H7 (cell line): ENCODE measurements around the gene FAM131B. TPM values are rescaled to one million over a fixed set of nuclear protein-coding genes. Genes with fewer than 3 reads are reported as not detected.
A peak's percentile ranks its signal among the peaks of the same experiment; 100 is the strongest.
"Not testable (repeated sequence)": the region's sequence is repeated elsewhere in the genome, so short reads cannot be mapped to it uniquely, and the experiment has no call there.

Experiments
- DNase-seq: peaks from one replicate; pipeline ENCODE4 v3.0.0; 2012
- H3K27me3 ChIP-seq: 2 replicates; pipeline ENCODE4 v1.6.0; 2011; ENCODE audit warnings: mild to moderate bottlenecking, low read length; ENCODE audit not compliant: control insufficient read depth, insufficient read depth
- H3K36me3 ChIP-seq: replicated peaks from 2 replicates; pipeline ENCODE4 v1.5.1; 2011; ENCODE audit warnings: low read length; ENCODE audit not compliant: control insufficient read depth, insufficient read depth
- H3K4me3 ChIP-seq: 2 replicates; pipeline ENCODE4 v1.5.1; 2011; ENCODE audit warnings: low read depth, mild to moderate bottlenecking, control low read depth, low read length, moderate library complexity; ENCODE audit not compliant: insufficient read depth
- total RNA-seq: library from RNA; depleted of rRNA; stranded (reverse); fragments of >200 nt; shearing (Covaris generic); gene quantifications from 2 replicates; pipeline ENCODE4 v1.2.3, GENCODE V29; 2014; rRNA removed

The FAM131B gene
- total RNA-seq: 11.9 and 16.9 TPM in 2 replicates

DNA sequence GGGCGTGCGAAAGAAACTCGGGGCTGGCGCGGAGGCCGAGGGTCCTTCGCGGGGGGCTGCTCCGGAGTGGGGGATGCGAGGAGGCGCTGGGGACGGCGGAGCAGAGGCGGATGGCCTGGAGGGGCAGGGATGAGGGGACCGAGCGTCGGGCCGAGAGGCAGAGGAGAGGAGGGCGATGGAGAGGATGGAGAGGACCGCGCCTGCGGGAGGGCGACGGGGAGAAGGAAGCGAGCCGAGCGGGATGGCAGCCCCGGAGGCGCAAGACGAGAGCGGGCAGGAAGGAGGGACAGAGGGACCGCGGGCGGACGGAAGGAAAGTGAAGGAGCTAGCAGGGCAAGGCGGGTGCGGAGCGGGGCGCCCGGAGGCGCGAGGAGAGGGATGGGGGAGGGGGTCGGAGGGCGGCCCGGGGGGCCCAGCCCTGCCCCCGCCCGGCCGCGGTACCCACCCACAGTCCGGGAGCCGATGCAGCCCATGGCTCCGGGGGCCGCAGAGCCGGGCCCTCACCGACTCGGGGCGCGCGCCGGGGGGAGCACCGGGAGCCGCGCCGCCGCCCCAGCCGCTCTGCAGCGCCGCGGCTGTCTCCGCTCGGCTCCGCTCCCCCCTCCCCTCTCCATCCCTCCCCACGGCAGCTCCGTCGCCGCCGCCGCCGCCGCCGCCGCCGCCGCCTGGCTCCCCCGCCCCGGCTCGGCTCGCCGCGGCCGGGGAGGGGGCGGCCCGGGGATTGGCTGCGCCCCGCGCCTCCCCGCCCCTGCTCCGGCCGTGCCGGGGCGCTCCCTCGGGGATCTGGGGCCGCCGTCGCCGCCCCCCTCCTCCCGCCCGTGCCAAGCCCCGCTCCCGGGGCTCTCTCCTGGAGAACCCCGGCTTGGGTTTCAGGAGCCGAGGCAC is at the start of gene FAM131B:
FAM131B (minus strand) TSS at position 583 of the 885 bp plus-strand sequence; CDS start at position 473, 110 bp downstream.
- peaks cover 18% of the 10 kb centered on the region for H3K27me3 ChIP-seq
- peak; percentile 98 for DNase-seq
- peak within 1 kb of the TSS; percentile 69 for H3K4me3 ChIP-seq
- no peaks in the 10 kb centered on the region; the same call in 1 of the 2 replicates for H3K36me3 ChIP-seq

- no peak overlapping the region for H3K4me3 ChIP-seq
- DNase-seq: no peak
- no peaks in the 10 kb centered on the region for H3K36me3 ChIP-seq
- no peaks in the 10 kb centered on the region for H3K27me3 ChIP-seq
These were observed 49.6 kb upstream of the FAM131B start for GRCh38 chr7:143411976-143412708.

- H3K27me3 ChIP-seq: no peaks in the 10 kb centered on the region
- peaks cover 1% of the 10 kb centered on the region for H3K36me3 ChIP-seq
- H3K4me3 ChIP-seq: no peak overlapping the region
- DNase-seq: peak; percentile 65
These were observed 48.0 kb upstream of the FAM131B start for GRCh38 chr7:143410521-143411004.

GRCh38 chr7:143408686-143409561 is 46.4 kb upstream of the FAM131B start, which contains the start of gene EPHA1:
TSS of gene EPHA1 (minus strand) at chr7:143408856. CDS start at chr7:143408805, 51 bp downstream.
- no peaks in the 10 kb centered on the region for H3K27me3 ChIP-seq
- DNase-seq: peak; percentile 98
- peaks cover 7% of the 10 kb centered on the region for H3K36me3 ChIP-seq
- peak within 1 kb of the TSS; percentile 82 for H3K4me3 ChIP-seq

DNA sequence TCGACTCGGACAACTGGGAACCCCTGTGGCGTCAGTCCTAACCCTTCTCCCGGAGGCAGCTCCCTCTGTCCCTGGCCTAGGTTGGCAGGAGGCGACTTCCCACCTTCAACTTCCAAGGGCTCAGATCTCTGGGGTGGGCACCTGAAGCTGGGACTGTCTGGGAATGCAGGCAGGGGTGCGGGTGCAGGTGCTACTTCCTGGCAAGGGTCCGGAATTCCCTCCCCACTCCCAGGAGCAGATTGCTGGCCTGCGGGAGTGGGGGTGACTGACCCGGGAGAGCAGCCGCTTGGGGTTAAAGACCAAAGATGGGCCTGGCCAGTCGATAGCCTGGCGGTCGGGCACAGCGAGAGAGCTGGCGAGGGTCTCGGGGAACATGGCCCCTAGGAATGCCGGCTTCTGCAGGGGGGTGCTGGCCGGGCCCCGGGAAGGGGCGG is 45.8 kb upstream of the FAM131B start:
- Histone ChIP-seq H3K36me3 (peaks cover 7% of the 10 kb centered on the region), H3K27me3 (no peaks in the 10 kb centered on the region), H3K4me3 (peak overlapping the region; percentile 82)
- no peak for DNase-seq

DNA sequence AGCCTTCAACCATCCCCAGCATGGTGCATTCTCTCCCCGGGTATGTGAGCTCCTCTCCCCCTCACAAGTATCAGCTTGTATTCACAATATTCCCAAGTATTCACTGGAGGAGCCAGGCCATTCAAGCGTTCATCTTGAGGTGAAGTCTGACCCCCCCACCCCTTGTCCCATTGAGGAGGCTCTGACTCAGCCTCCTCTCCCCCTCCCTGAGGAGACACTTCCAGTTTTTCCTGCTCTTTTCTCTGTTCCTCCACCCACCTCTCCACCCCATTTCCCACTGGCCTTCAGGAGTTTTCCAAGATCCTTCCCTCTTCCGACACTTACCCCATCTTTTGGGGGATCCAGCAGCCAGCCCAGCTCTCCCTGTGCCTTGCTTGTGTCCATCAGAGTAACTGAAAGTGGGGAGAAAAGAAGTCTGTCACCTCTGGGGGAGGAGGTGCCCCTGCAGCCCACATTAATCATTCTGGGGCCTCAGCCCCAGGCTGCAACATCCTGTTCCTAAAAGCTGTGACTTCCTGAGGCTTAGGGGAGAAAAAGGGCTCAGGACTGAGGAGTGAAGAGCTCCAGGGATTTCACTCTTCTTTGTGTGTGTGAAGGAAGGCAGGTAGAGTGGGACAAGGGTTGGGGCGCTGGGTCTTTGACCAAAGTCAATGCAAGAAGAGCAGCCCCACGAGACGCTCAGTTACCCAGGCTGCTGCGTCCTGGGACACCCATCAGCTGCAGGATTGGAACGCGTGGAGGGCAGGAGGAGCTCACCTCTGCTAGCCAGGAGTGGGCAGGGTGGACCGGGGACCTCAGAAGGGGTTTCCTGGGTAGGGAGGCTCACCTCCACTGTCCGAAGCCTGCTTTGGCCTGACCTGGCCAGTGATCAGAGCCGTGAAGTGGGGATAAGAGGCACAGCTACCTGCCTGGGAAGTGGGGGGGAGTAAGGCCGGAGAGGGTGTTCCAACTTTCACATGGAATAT is 45.1 kb upstream of the FAM131B start:
- DNase-seq: peak; percentile 61

GRCh38 chr7:143406002-143406357 is 43.5 kb upstream of the FAM131B start:
- DNase-seq: peak; percentile 89
- Histone ChIP-seq H3K36me3 (peaks cover 17% of the 10 kb centered on the region), H3K4me3 (no peak overlapping the region)

More for the DNA sequence above, 45.1 kb upstream of the FAM131B start:
- Histone ChIP-seq H3K27me3 (no peaks in the 10 kb centered on the region), H3K4me3 (peak overlapping the region; percentile 82), H3K36me3 (peaks cover 7% of the 10 kb centered on the region)

DNA sequence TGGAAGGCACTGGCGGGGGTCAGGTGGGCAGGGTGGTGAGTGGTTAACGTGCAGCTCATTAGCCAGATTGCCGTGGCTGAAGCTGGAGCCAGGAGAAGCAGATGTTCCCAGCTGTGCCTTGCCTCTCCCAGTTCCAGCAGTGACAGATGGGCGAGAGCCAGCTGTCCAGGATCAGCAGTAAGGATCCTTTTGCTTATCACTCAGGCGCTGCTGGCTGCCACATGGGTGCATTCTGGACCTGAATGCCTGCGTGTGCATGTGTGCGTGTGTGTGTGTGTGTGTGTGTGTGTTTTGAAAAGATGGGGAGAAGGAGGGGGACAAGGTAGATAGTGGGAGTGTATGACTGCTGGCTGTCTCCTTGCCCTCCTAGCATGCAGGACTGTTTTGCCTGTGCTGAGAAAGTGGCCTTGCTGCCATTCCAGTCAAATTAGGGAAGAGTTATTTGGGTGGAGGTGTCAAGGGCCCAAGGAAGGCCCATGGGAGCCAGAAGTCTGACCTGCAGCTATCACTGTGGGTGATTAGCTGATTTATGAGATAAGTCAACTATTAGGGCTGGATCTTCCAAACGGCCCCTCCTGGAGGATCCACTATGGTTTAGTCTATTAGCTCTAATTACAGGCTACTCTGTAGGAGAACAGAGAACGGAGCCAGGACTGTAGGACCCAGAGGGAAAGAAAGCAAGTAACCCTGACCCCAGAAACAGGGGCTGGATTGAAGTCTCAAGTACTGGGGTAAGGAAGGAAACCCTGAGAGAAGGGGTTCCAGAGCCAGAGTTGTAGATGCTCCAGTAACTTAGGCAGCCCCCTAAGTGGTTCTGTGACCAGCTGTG is 42.9 kb upstream of the FAM131B start:
- H3K36me3 ChIP-seq: peaks cover 22% of the 10 kb centered on the region
- no peak overlapping the region for H3K4me3 ChIP-seq
- no peaks in the 10 kb centered on the region for H3K27me3 ChIP-seq
- DNase-seq: peak; percentile 68

More at GRCh38 chr7:143406002-143406357, 43.5 kb upstream of the FAM131B start:
- no peaks in the 10 kb centered on the region for H3K27me3 ChIP-seq

DNA sequence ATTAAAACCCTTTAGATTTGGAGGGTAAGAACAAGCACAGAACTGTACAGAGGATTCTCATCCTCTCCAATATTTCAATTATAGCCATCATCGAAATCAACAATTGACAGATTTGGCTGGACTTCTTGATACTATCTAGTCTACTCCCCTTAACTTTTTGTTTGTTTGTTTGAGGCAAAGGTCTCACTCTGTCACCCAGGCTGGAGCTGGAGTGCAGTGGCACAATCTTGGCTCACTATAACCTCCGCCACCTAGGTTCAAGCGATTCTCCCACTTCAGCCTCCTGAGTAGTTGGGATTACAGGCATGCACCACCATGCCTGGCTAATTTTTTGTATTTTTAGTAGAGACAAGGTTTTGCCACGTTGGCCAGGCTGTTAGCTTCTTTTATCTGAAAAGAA is 39.7 kb upstream of the FAM131B start:
- DNase-seq, H3K27me3 ChIP-seq, H3K4me3 ChIP-seq: not testable (repeated sequence)
- peaks cover 43% of the 10 kb centered on the region for H3K36me3 ChIP-seq

GRCh38 chr7:143401265-143401664 is 38.8 kb upstream of the FAM131B start:
- H3K36me3 ChIP-seq: peaks cover 49% of the 10 kb centered on the region
- no peaks in the 10 kb centered on the region for H3K27me3 ChIP-seq
- no peak for DNase-seq
- no peak overlapping the region for H3K4me3 ChIP-seq

GRCh38 chr7:143399642-143400041 is 37.1 kb upstream of the FAM131B start:
- Histone ChIP-seq H3K4me3 (no peak overlapping the region), H3K36me3 (peaks cover 59% of the 10 kb centered on the region), H3K27me3 (no peaks in the 10 kb centered on the region)
- DNase-seq: peak; percentile 31

GRCh38 chr7:143399151-143399550 is 36.6 kb upstream of the FAM131B start:
- Histone ChIP-seq H3K27me3 (no peaks in the 10 kb centered on the region), H3K36me3 (peaks cover 62% of the 10 kb centered on the region), H3K4me3 (no peak overlapping the region)
- DNase-seq: no peak
